ENCODE data around the gene ADCY1.
"Not testable (repeated sequence)": the region's sequence is repeated elsewhere in the genome, so short reads cannot be mapped to it uniquely, and the experiment has no call there.

The ADCY1 gene

DNA sequence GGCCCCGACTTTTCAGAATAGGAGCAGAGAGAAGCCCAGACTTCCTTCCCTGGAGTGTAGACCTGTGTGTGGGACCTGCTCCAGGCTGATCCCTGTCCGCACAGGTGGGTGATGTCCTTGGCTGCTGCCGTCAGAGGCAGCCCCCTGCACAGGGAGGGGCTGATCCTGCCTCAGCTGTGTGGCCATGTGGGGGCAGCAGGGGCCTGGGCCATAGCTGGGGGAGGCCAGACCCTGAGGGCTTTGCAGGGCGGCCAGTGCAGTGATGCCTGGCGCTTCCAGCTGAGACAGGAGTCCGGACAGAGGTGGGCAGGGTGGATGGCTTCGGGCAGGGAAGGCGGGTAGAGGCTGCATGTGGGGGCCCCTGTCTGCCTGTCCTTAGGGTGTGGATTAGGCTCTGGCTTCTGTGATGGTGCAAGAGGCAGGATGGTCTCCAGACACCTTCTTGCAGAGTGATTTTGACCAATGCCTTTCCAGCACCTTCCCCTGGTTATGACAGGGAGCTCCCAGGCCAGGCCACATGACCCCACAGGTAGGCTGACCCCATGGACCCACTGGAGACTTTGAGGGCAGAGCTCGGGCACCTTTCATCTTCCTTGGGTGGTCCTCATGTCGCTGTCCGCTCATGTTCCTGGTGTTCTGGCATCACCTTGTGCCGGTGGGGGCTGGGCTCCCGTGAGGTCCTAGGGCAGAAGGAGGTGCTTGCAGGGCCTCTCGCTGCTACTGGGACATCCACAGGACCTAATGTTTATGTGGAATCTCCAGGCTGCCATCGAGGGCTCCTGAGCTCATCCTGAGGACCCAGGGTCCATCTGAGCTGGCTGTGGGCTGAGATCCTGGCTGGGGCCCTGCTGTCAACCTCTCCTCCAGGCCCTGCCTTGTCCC is 141.5 kb downstream of the ADCY1 start:
- DNase-seq: no peak

DNA sequence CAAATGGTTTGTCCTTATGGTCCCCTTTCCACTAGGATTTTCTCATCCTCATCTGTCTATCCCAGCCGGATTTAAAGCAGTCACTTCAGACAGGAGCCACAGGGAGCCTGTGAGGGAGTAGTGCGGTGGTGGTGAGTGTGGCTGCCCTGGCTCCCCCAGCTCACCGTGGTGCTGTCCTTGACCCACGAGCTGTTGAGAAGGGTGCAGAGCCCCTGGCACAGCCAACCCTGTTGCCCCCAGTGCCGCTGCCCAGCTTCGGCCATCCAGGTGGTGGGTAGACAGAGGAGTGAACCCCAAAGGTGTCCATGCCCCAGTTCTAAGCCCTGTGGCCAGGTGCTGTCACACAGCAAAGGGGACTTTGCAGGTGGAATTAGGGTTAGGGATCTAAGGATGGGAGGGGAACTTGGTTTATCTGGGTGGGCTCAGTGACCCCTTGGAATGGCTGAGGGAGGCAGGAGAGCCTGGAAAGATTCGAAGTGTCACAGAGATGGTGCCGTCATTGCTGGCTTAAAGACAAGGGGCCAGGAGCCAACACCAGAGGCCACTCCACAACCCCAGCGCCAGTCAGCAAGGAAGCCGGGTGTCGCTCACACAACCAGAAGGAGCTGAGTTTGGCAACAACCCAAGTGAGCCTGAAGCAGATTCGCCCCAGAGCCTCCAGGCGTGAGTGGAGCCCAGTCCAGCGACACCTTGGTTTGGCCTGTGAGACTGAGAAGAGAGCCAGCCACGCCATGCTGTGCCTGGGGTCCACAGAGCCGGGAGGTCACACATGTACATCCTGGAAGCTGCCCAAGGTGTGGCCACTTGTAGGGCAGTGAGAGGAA is 142.4 kb downstream of the ADCY1 start:
- DNase-seq: no peak

DNA sequence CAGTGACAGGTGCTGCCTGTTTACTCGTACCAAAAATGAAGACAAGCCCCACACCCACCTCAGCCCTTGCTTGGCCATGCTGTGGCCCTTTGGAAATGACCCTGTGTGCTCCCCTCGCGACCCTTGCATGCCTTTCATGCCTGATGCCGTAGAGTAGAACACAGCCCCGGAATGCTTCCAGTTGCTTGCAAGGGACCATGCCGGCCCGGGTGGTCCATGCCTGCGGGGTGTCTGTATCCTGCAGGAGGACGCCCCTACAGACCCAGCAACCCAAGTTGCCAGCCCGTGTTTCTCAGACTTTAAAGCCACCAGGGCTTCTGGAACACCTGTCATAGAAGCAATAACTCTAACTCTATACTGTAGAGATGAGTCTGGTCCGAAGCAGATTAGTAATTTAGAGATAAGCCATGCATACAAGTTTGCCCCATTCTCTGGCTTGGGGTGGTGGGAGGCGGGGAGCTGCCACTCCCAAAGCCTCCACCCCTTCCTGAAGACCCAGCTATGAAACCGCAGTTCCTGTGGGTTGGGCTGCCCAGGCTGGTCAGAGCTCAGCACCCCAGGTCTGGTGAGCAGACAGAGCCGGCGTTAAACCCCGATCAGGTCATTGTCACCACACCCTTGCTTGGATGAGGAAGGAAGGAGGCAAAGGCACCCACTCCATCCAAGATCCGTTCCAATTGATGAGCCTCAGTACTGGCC is 143.5 kb downstream of the ADCY1 start:
- no peak for DNase-seq

DNA sequence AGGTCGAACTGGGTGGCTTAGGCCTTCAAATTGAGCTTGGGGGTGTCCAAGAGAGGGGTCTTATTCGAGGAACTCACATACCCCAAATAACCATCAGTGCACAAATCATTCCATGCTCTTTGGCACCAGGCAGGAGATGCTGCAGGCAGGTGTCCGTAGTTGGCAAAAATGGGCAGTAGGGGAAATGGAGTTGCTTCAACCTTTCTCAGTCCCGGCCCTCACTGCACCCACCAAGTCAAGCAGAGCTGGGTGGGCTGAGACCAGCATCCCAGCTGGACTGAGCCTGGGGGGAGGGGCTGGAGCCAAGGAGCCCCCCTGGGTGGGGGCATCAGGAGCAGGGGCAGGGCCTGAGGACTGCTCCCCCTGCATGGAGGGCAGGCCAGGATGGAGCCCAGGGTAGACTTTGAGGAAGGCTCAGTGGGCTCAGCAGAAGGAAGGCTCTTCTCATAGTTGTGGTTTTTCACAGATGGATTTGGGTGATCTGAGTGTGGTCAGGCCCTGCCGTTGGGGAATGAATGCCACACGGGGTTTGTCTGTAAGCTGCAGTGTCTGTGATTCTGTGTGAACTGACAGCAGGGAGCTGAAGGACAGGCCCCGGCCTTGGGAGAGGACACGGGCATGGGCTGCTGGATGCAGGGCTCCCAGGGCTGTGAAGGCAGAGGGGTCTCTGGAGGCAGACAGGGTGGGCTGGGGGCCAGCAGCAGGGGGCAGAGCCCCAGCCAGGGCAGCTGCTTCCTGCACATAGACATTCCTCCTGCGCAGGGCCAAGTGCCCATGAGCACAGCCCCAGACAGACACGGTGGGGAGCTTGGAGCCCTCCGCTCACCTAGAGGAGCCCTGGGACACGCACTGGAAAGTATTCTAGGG is 144.5 kb downstream of the ADCY1 start:
- DNase-seq: no peak

DNA sequence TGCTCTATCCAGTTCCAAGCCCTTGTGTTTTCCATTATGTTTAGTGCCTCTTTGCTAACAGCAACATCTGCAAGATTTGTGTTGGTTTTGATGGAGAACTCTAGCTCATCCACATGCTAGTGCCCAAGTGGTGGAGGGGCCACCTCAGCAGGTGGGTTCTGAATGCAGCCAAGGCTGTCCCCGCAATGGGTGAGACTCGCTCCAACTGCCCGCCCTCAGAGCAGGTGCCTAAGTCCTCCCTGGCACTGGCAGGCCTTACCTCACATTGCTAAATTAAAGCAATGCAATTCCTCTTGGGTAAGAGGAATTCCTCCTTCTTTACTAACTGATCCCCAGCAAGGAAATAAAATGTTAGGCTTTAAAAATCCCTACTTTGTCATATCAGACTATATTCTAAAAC is 146.8 kb downstream of the ADCY1 start:
- no peak for DNase-seq

DNA sequence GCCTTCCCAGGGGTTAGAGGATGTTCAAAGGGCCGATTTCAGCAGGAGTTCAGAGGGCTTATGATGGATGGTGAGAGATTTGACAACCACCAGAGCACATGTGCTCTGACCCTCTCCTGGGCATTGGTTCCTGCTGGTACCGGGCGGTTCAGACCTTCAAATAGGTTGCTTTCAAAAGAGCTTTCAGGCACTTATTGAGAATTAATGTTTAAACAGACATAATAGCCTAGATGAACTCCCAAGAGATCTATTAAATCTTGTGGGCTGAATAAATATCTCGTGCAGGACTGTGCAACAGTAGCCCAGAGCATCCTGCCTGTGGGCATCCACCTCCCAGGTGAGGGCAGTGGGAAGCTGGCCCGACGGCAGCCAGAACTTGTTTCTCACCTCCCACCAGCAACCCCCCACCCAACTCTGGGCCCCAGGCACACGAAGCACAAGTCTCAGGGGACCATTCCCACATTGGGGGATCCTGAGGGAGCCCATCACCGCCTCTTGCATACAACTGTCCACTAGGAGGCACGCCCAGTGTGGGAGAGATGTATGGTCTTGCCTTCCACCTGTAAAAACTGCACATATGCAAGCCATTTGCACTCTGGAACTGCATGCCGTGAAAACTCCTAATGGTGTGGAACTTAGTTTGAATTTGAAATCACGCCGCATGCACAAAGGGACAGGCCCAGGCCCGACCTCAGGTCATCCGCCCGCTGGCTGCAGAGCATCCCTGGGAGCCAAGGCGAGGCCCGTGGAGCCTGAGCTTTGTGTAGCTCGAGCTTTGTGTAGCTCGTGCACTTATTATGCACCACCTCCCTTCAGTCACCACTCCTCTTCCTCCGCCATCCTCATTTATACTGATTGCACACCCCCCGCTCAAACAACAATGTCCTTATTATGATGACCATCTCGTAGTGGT is 147.8 kb downstream of the ADCY1 start:
- no peak for DNase-seq

GRCh38 chr7:45725231-45725630 is 151.1 kb downstream of the ADCY1 start:
- not testable (repeated sequence) for DNase-seq

GRCh38 chr7:45726883-45727282 is 152.7 kb downstream of the ADCY1 start:
- DNase-seq: no peak

DNA sequence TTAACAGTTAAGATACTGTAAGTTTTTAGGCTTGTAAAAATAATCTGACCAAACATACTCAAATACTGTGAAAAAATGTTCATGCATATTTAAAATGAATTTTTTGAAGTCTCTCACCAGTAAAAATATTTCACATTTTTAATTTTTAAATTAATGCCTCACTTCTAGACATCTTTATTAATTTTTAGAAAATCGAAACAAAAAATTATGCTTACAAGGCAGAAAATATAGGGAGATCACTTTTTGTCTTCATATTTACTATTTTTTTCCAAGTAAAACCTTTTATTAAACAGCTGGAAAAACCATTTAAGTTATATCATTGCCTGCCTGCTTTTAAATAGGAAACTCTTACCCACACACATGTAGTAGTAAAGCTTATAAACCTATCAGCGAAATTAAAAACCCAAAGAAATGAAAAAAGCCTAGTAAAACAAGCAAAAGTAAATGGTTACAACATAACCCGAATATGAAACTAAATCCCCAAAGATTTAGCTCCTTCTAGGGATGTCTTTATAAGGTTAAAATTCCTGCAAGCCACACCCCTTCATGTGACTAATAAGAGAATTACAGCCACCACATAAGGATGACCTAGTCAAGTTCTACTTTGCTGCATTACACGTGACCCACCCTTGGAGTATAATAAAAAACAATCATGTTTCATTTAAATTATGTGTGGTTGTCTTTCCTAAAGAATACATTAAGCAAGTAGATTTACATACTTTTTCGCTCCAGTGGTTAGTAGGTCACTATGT is 157.7 kb downstream of the ADCY1 start:
- not testable (repeated sequence) for DNase-seq

- DNase-seq: not testable (repeated sequence)
These were observed 164.8 kb downstream of the ADCY1 start for GRCh38 chr7:45738920-45739319.

- DNase-seq: not testable (repeated sequence)
These were observed 166.4 kb downstream of the ADCY1 start for GRCh38 chr7:45740573-45740972.

- not testable (repeated sequence) for DNase-seq
These were observed 174.8 kb downstream of the ADCY1 start for GRCh38 chr7:45748976-45749375.

DNA sequence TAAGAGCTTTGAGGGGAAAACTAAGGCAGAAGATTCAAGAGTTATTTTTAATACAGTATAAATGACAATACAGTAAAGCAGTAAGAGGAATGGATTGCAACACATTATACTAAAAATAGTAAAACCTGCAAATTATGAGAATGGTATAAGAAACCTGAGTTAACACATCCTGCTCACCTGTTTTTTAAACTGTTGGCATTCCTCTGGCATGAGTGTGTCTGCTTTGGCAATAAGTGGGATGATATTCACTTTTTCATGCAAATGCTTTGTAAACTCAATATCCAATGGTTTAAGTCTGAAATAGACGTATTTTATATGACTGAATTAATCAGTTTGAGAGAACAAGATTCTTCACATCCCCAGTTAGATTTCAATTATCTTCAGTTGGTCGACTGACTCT is 177.2 kb downstream of the ADCY1 start:
- DNase-seq: not testable (repeated sequence)

- not testable (repeated sequence) for DNase-seq
These were observed 182.2 kb downstream of the ADCY1 start for GRCh38 chr7:45756333-45756732.

- not testable (repeated sequence) for DNase-seq
These were observed 182.6 kb downstream of the ADCY1 start for GRCh38 chr7:45756757-45757156.

DNA sequence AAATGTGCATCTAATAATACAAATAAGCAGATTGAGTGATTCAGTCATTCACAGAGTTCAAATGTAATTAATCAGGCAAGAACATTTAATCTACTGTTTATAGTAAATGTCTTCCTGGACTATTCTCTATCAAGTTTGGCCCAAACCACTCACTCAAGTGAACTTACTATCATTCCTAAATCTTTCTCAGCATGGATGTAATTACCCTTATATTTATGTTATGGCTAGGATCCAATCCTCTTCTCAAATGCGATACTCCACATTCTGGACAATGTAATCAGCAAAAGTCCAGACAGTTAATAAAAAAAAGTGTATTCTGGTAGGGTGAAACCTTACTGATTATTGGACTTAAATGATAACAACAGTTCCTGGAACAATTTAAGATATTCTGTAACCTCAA is 185.3 kb downstream of the ADCY1 start:
- not testable (repeated sequence) for DNase-seq

DNA sequence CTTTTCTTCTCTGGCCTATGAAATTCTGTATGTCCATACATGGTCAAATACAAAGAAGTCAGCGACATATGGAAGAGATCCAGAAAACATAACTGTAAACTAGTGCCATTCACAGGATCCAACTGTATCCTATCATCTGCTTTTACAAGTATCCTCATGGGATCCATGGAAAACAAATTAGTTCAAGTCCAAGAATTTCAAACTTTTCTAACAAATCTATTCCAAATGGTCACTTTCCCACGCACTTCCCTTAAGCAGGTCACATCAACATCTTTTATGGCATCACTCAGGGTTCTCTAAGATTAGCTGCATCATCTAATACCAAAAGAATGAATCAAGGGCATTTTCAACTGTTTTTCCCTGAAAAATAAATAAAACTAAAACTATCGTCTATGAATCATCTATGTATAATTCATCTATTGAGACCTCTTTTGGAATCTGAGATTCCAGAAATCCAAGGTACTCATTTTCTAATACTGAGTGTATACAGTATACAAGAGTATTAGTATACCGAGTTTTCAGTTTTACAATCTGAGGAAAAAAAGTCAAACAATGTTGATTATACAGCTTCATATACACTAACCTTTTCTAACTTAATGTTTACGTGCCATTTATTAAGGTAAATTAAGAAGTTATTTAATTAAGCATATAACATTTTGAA is 187.5 kb downstream of the ADCY1 start:
- not testable (repeated sequence) for DNase-seq

DNA sequence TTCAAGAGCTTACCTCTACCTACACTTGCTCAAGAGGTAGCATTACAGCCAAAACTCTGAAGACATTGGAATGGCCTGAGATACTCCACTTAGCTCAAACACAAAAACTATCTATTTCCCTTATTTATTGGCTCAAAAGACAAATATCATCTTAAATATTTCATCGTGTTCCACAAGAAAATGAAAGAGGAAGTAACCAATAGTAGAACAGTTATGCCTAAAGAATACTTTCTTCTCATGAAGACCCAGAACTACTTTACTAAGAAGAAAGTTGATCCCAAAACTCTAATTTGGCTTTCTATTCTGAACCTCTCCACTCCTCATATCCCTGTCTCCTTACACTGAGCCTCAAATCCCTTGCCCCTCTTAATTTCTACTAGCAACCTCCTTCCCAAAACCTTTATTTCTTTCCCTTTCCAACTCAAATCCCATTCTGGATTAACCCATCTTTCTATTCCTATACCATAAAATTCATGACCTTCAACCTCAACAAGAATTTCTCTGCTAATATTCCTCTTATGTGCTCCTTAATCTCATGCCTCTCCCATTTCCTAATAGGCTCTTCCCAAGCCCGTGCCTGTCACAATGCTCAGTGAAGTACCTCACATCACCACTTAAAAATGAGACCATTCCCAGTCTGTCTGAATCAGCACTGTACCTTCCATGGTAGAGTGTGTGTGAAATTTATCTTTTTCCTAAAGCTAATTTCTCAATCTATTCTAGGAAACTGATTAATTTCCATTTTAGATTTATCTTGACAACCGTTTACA is 188.2 kb downstream of the ADCY1 start:
- DNase-seq: not testable (repeated sequence)

Data from activated gamma-delta T cell (primary cell).